Kidney capillary endothelial cell (primary cell): ENCODE results near the gene PEPD.
"Not testable (repeated sequence)": the region's sequence is repeated elsewhere in the genome, so short reads cannot be mapped to it uniquely, and the experiment has no call there.

Experiments
- DNase-seq: peaks from one replicate; pipeline ENCODE4 v3.0.0-alpha.2; 2018; ENCODE audit warnings: low spot score

PEPD gene

GRCh38 chr19:33521480-33522370 lies at the start of gene PEPD:
Gene PEPD (minus strand): TSS chr19:33521791. CDS start chr19:33521760, 31 bp downstream.
- DNase-seq = peak; percentile 78

- no peak for DNase-seq
Observed at GRCh38 chr19:33569821-33570220, 48.2 kb upstream of the PEPD start.

GRCh38 chr19:33568706-33569105 lies 47.1 kb upstream of the PEPD start:
- DNase-seq = no peak

- no peak for DNase-seq
Observed at GRCh38 chr19:33564836-33565338, 43.3 kb upstream of the PEPD start.

- no peak for DNase-seq
Observed at GRCh38 chr19:33562636-33563035, 41.0 kb upstream of the PEPD start.

GRCh38 chr19:33561666-33562065 lies 40.1 kb upstream of the PEPD start:
- DNase-seq = not testable (repeated sequence)

GRCh38 chr19:33561261-33561660 lies 39.7 kb upstream of the PEPD start:
- DNase-seq = no peak

GRCh38 chr19:33559996-33560395 lies 38.4 kb upstream of the PEPD start:
- no peak for DNase-seq

- no peak for DNase-seq
Observed at GRCh38 chr19:33558856-33559255, 37.3 kb upstream of the PEPD start.

- DNase-seq = no peak
Observed at GRCh38 chr19:33558151-33558550, 36.6 kb upstream of the PEPD start.

GRCh38 chr19:33557720-33558119 lies 36.1 kb upstream of the PEPD start:
- DNase-seq = no peak

GRCh38 chr19:33557196-33557595 lies 35.6 kb upstream of the PEPD start:
- no peak for DNase-seq

- no peak for DNase-seq
Observed at GRCh38 chr19:33556261-33556660, 34.7 kb upstream of the PEPD start.

GRCh38 chr19:33555726-33556125 lies 34.1 kb upstream of the PEPD start:
- DNase-seq = not testable (repeated sequence)

- DNase-seq = no peak
Observed at GRCh38 chr19:33554821-33555220, 33.2 kb upstream of the PEPD start.

GRCh38 chr19:33554391-33554790 lies 32.8 kb upstream of the PEPD start:
- no peak for DNase-seq

- no peak for DNase-seq
Observed at GRCh38 chr19:33553530-33554310, 32.1 kb upstream of the PEPD start.

GRCh38 chr19:33552928-33553279 lies 31.3 kb upstream of the PEPD start:
- no peak for DNase-seq

GRCh38 chr19:33552191-33552927 lies 30.8 kb upstream of the PEPD start:
- no peak for DNase-seq

GRCh38 chr19:33551676-33552075 lies 30.1 kb upstream of the PEPD start:
- no peak for DNase-seq

- DNase-seq = no peak
Observed at GRCh38 chr19:33550768-33551167, 29.2 kb upstream of the PEPD start.

- no peak for DNase-seq
Observed at GRCh38 chr19:33547676-33548075, 26.1 kb upstream of the PEPD start.
